Karpas-422 (cell line): ENCODE data around the gene L1TD1. TPM values are rescaled to one million over a fixed set of nuclear protein-coding genes. Genes with fewer than 3 reads are reported as not detected.
"Not testable (repeated sequence)": the region's sequence is repeated elsewhere in the genome, so short reads cannot be mapped to it uniquely, and the experiment has no call there.

Source experiments
- DNase-seq: peaks from one replicate; pipeline ENCODE4 v3.0.0-alpha.2; 2015
- H2AFZ ChIP-seq: fragments of 200-600 bp; sonication (generic); 2 replicates; pipeline ENCODE4 v1.6.1; 2014; ENCODE audit warnings: antibody characterized with exemption, low read length, mixed read lengths
- H3K27ac ChIP-seq: fragments of 200-600 bp; sonication (generic); 2 replicates; pipeline ENCODE4 v1.5.1; 2014; ENCODE audit warnings: mild to moderate bottlenecking, low read length, moderate library complexity
- H3K27me3 ChIP-seq: fragments of 200-600 bp; sonication (generic); 2 replicates; pipeline ENCODE4 v1.6.1; 2014; ENCODE audit warnings: low read length, mixed read lengths
- H3K36me3 ChIP-seq: fragments of 200-600 bp; sonication (generic); 2 replicates; pipeline ENCODE4 v1.6.1; 2014; ENCODE audit warnings: low read length, mixed read lengths; ENCODE audit not compliant: insufficient read depth
- H3K4me1 ChIP-seq: fragments of 200-600 bp; sonication (generic); 2 replicates; pipeline ENCODE4 v1.6.1; 2014; ENCODE audit warnings: mild to moderate bottlenecking, low read length, mixed read lengths
- H3K4me2 ChIP-seq: fragments of 200-600 bp; sonication (generic); 2 replicates; pipeline ENCODE4 v1.6.1; 2014; ENCODE audit warnings: low read length, low read depth, mild to moderate bottlenecking; ENCODE audit not compliant: poor library complexity, severe bottlenecking
- H3K4me3 ChIP-seq: fragments of 200-600 bp; sonication (generic); 2 replicates; pipeline ENCODE4 v1.5.1; 2014; ENCODE audit warnings: mild to moderate bottlenecking, antibody characterized with exemption, low read length, mixed read lengths
- H3K79me2 ChIP-seq: fragments of 200-600 bp; sonication (generic); 2 replicates; pipeline ENCODE4 v1.6.1; 2014; ENCODE audit warnings: mild to moderate bottlenecking, low read length, mixed read lengths
- H3K9ac ChIP-seq: fragments of 200-600 bp; sonication (generic); 2 replicates; pipeline ENCODE4 v1.6.0; 2014; ENCODE audit warnings: low read length
- H3K9me2 ChIP-seq: fragments of 200-600 bp; sonication (generic), shearing (Covaris generic); replicated peaks from 2 replicates; pipeline ENCODE4 v1.6.0; 2014; ENCODE audit warnings: mild to moderate bottlenecking, low read length, moderate library complexity; ENCODE audit not compliant: insufficient read depth
- H3K9me3 ChIP-seq: fragments of 300-700, 200-600 bp; sonication (generic); 2 replicates; pipeline ENCODE4 v1.6.1; 2014; ENCODE audit warnings: low read length, mixed read lengths
- H4K20me1 ChIP-seq: fragments of 200-600 bp; sonication (generic); 2 replicates; pipeline ENCODE4 v1.6.1; 2014; ENCODE audit warnings: mild to moderate bottlenecking, antibody characterized with exemption, low read length, low read depth; ENCODE audit not compliant: insufficient read depth
- total RNA-seq: library from RNA; depleted of rRNA; stranded (reverse); fragments of >200 nt; shearing (Covaris generic); gene quantifications from 2 replicates; pipeline ENCODE4 v1.2.3, GENCODE V29; 2014; ENCODE audit warnings: low replicate concordance

Gene L1TD1
- total RNA-seq, 1 experiment from 2014 or later = not detected

DNA sequence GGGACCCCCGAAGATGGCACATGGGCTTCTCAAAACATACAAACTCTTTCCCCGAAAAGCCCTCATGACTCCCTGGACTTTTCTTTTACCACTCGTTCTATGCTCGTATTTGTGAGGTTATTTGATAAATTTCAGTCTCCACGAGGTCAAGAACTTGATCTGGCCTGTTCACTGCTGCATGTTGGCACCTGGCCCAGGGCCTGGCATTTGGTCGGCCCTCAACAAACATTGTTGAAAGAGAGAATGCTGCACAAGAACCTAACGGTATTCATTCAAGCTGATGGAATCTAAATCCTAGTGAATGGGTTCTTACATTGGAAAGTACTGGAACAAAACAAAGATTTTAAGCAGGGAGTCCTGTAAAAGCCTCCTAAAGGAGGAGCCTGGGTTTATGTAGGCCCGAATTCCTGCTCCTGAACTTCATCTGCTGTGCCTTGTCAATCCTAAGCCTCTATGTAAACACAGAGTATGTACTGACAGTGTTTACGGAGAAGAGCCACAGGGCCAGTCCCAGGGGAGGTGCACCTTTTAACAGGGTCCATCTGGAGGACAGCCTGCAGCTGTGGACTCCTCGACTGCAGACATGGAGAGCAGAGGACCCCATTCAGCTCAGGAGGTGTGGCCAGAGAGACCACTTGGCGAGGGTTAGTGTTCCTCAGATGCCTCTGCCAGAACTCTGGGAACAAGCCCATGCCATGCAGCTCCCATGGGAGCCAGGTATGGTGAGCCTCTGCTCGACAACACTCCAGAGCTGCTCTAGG lies 46.9 kb downstream of the L1TD1 start:
- DNase-seq = no peak
- Histone ChIP-seq H3K4me1 (no peaks in the 10 kb centered on the region), H3K9me3 (no peaks in the 10 kb centered on the region), H3K27ac (no peak overlapping the region), H3K79me2 (no peaks in the 10 kb centered on the region), H3K4me2 (no peak overlapping the region), H3K4me3 (no peak overlapping the region), H2AFZ (no peak overlapping the region), H3K27me3 (no peaks in the 10 kb centered on the region), H4K20me1 (no peaks in the 10 kb centered on the region), H3K9me2 (no peaks in the 10 kb centered on the region), H3K36me3 (no peaks in the 10 kb centered on the region), H3K9ac (no peak overlapping the region)

DNA sequence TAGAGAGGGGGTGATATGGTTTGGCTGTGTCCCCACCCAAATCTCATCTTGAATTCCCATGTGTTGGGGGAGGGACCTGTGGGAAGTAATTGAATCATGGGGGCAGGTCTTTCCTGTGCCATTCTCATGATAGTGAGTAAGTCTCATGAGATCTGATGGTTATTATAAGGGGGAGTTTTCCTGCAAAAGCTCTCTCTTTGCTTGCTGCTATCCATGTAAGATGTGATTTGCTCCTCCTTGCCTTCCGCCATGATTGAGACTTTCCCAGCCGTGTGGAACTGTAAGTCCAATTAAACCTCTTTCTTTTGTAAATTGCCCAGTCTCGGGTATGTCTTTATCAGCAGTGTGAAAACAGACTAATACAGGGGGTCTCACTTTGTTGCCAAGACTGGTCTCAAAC lies 49.7 kb downstream of the L1TD1 start:
- not testable (repeated sequence) for H3K9ac ChIP-seq, H3K27ac ChIP-seq, H3K4me2 ChIP-seq, H3K4me3 ChIP-seq, H3K27me3 ChIP-seq, H3K9me2 ChIP-seq, H4K20me1 ChIP-seq, DNase-seq, H3K9me3 ChIP-seq, H2AFZ ChIP-seq, H3K4me1 ChIP-seq, H3K36me3 ChIP-seq, H3K79me2 ChIP-seq

DNA sequence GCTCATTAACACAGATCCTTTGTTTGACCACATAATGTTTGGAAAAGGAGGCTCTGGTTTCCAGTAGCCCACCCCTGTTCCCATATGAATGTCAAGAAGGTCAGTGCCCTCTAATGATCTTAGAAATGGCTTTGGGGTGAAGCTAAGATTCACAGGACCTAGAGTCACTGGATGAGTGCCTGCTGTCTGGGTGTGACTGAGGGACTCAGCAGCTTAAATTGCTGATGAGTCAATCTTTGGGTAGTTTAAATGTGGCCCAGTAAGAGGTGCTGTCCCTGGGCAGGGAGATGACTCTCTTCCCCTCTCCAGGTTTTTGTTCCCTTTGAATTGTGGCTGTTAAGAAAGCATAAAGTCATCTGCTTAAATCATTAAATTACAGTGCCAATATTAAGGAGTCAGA lies 50.6 kb downstream of the L1TD1 start:
- H4K20me1 ChIP-seq = no peaks in the 10 kb centered on the region
- no peak for DNase-seq
- no peaks in the 10 kb centered on the region for H3K4me1 ChIP-seq
- no peak overlapping the region for H3K27ac ChIP-seq
- no peak overlapping the region for H3K4me3 ChIP-seq
- H3K36me3 ChIP-seq = no peaks in the 10 kb centered on the region
- H2AFZ ChIP-seq = no peak overlapping the region
- no peaks in the 10 kb centered on the region for H3K9me2 ChIP-seq
- no peaks in the 10 kb centered on the region for H3K9me3 ChIP-seq
- H3K4me2 ChIP-seq = no peak overlapping the region
- no peaks in the 10 kb centered on the region for H3K27me3 ChIP-seq
- H3K9ac ChIP-seq = no peak overlapping the region
- H3K79me2 ChIP-seq = no peaks in the 10 kb centered on the region

DNA sequence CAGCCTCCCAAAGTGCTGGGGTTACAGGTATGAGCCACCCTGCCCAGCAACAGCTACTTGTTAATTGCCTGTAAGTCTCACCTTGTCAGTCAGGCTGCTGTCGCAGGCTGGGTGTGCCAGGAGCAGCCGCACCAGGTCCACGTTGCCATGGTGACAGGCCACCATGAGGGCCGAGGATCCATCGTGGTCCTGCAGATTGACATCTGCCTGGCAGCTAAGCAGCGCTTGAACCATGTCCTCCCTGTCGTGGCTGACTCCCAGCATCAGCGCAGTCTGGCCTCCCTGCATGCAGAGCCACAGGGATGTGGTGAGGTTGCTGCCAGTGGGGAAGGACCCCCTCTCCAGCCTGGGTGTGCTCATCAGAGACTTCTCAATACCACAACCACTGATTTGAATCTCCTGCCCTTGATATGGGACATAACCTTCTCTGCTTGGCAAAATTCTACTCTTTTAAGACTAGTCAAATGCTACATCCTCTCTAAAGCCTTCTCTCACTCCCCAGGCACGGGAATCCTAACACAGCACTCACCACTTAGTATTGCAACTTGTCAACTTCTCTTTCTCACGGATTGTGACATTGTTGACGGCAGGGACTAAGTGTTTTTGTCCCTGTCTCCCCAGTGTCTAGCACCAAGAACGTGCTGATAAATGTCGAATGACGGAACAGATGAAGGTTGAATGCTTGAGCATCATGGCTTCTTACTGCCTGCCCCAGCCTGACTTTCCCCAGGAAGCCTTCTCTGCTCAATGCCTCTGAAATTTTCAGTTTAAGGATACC lies 52.9 kb downstream of the L1TD1 start:
- Histone ChIP-seq H3K9ac (no peak overlapping the region), H3K9me2 (no peaks in the 10 kb centered on the region), H3K27me3 (no peaks in the 10 kb centered on the region), H2AFZ (no peak overlapping the region), H3K4me2 (no peak overlapping the region), H3K27ac (no peak overlapping the region), H4K20me1 (no peaks in the 10 kb centered on the region), H3K4me3 (no peak overlapping the region), H3K4me1 (no peaks in the 10 kb centered on the region), H3K79me2 (no peaks in the 10 kb centered on the region), H3K36me3 (no peaks in the 10 kb centered on the region), H3K9me3 (no peaks in the 10 kb centered on the region)
- no peak for DNase-seq

DNA sequence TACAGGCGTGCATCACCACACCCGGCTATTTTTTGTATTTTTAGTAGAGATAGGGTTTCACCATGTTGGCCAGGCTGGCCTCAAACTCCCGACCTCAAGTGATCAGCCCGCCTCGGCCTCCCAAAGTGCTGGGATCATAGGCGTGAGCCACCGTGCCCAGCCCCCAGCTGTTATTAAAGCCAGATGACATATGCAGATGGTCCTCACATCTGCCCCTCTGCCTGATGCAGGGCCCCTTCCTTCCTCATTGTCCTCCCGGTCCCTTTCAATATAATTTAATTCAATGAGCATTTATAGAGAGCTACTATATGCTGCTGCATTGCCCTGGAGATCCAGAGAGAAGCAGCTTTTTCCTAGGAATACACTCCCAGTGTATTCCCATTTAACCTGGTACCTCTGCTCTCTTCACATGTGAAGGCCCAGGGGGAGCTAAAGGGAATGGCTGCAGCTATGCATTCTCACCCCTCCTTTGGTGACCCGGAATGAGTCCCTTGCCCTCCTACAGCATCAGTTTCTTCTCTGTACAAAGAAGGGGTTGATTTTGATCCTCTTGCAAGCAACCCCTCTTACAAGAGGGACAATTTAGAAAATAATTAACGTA lies 55.6 kb downstream of the L1TD1 start:
- Histone ChIP-seq H3K4me3 (no peak overlapping the region), H3K9me3 (no peaks in the 10 kb centered on the region), H4K20me1 (no peaks in the 10 kb centered on the region), H3K27me3 (no peaks in the 10 kb centered on the region), H3K4me1 (no peaks in the 10 kb centered on the region), H3K4me2 (no peak overlapping the region), H3K9me2 (no peaks in the 10 kb centered on the region), H3K36me3 (no peaks in the 10 kb centered on the region), H3K27ac (no peak overlapping the region), H2AFZ (no peak overlapping the region), H3K79me2 (no peaks in the 10 kb centered on the region), H3K9ac (no peak overlapping the region)
- no peak for DNase-seq

DNA sequence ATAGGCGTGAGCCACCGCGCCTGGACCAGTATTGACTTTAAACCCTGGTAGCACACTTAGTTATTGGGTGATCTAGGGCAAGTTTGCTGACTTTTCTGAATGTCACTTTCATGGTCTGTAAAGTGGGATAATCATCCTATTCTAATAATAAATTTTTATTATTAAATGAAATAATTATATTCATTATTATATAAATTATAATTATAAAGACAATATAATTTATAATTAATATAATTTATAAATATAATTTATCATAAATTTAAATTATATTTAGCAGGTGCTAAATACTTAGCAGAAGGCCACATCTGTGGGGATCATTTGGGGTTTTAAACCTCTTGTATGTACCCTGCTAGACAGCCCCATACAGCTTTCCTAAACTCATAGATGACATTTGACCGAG lies 64.9 kb downstream of the L1TD1 start:
- no peak overlapping the region for H3K4me3 ChIP-seq
- no peaks in the 10 kb centered on the region for H4K20me1 ChIP-seq
- H3K27me3 ChIP-seq = no peaks in the 10 kb centered on the region
- H3K36me3 ChIP-seq = no peaks in the 10 kb centered on the region
- no peak overlapping the region for H3K9ac ChIP-seq
- no peak for DNase-seq
- H3K9me3 ChIP-seq = no peaks in the 10 kb centered on the region
- H3K4me2 ChIP-seq = no peak overlapping the region
- H3K9me2 ChIP-seq = no peaks in the 10 kb centered on the region
- no peaks in the 10 kb centered on the region for H3K79me2 ChIP-seq
- no peaks in the 10 kb centered on the region for H3K4me1 ChIP-seq
- no peak overlapping the region for H3K27ac ChIP-seq
- no peak overlapping the region for H2AFZ ChIP-seq

DNA sequence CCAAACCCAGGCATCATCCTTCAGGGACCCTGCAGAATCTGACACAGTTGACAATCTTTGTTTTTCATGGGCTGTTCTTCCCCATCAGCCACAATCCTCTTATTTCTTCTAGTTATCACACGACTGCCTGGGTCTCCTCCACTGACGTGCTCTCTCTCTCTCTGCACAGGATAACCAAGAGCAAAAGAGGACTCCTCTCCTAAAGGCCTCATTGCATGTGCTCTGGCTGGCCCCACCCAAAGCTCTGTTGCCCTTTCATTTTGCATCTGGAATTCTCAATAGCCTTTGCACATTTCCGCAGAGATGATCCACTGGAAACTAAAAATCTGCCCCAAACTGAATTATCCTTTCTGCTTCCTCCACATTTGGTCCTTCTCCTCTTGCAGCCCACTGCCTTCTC lies 66.0 kb downstream of the L1TD1 start:
- Histone ChIP-seq H3K9me3 (no peaks in the 10 kb centered on the region), H3K27me3 (no peaks in the 10 kb centered on the region), H3K27ac (no peak overlapping the region)

More for the DNA sequence above, 66.0 kb downstream of the L1TD1 start:
- no peaks in the 10 kb centered on the region for H3K4me1 ChIP-seq
- no peaks in the 10 kb centered on the region for H3K36me3 ChIP-seq
- H2AFZ ChIP-seq = no peak overlapping the region
- no peak overlapping the region for H3K9ac ChIP-seq
- H3K9me2 ChIP-seq = no peaks in the 10 kb centered on the region
- DNase-seq = no peak
- H3K4me3 ChIP-seq = no peak overlapping the region
- no peaks in the 10 kb centered on the region for H4K20me1 ChIP-seq
- H3K79me2 ChIP-seq = no peaks in the 10 kb centered on the region
- no peak overlapping the region for H3K4me2 ChIP-seq
